Esophagus squamous epithelium (tissue), 4 donors: ENCODE results near the gene IQSEC3.

Source experiments
- CTCF ChIP-seq, 6 experiments: fragments of 450-650 bp in 4 of 6; fragments of 200-600 bp in 2 of 6; sonication (generic) in 2 of 6; IDR thresholded peaks; one replicate each; pipeline ENCODE4 v1.5.1; 2016 to 2019; ENCODE audit warnings: antibody characterized with exemption in 6 of 6, mild to moderate bottlenecking in 4 of 6, moderate library complexity in 4 of 6
- POLR2A ChIP-seq, 4 donors: fragments of 450-650 bp; IDR thresholded peaks; one replicate each; pipeline ENCODE4 v1.6.1; 2017; ENCODE audit warnings: antibody characterized with exemption in 4 of 4, mild to moderate bottlenecking in 4 of 4, moderate library complexity in 3 of 4

GRCh38 chr12:224330-224729 is 157.8 kb downstream of the IQSEC3 start:
- no peak for TF ChIP-seq CTCF (IDR thresholded peaks at IDR 0.05)
- TF ChIP-seq POLR2A (IDR thresholded peaks at IDR 0.05), result no peak
